ENCODE measurements around the gene KRTAP4-9.

DNA sequence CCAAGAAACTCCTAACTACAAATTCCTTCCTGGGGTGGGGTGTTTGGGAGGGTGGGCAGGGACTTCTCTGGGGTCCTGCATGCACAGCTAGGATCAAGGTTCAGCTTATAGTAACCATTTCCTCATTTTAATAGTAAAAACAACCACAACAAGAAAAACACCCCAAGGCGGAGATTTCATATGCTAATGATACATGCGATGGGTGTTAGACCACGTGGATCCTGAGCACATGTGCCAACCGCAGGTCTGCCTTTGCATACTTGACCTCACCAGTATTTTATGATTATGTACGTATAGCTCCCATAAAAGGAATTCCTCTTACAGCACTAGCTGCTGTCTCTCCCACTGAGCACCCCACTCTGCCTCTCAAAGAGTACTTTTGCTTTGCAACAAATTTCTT lies 11.1 kb downstream of the KRTAP4-9 start:
- TF ChIP-seq CTCF (conservative IDR thresholded peaks at IDR 0.05; ENCODE audit: low read depth, low read length) = no peak
- no peak for TF ChIP-seq EZH2 (IDR thresholded peaks at IDR 0.05; ENCODE audit: borderline replicate concordance, low read depth, low read length, poor library complexity, severe bottlenecking)

Measured in A673 (cell line).